Naive thymus-derived CD8-positive, alpha-beta T cell (primary cell): ENCODE measurements around the gene BAZ1B. TPM values are rescaled to one million over a fixed set of nuclear protein-coding genes. Genes with fewer than 3 reads are reported as not detected.
"Not testable (repeated sequence)": the region's sequence is repeated elsewhere in the genome, so short reads cannot be mapped to it uniquely, and the experiment has no call there.

Source experiments
- ATAC-seq, 2 donors: fragments of 150-1000 bp; cut with Tn5 transposase in 1 of 2; sonication (Bioruptor Pico), chemical (Tn5 transposase) in 1 of 2; 1 replicate in 1 of 2; 2 replicates in 1 of 2; pipeline ENCODE4 v1.10.0; 2021; ENCODE audit warnings: mild to moderate bottlenecking in 2 of 2, moderate library complexity in 2 of 2
- POLR2A ChIA-PET: fragments of 350-600 bp; sonication (Branson Sonifier 250); formaldehyde crosslinking; loops from one replicate; lab custom pipeline; 2021; ENCODE audit warnings: antibody characterized with exemption; lab: Charles Lee
- DNase-seq, 10 donors: peaks; one replicate each; pipeline versions ENCODE4 v3.0.0 to v3.0.0-alpha.2; 2020 to 2022
- H3K27ac Mint-ChIP-seq, 10 donors: one replicate each; pipeline ENCODE4 v1.8.0; 2020 to 2022; ENCODE audit warnings: mild to moderate bottlenecking in 10 of 10, mixed read lengths in 10 of 10, moderate library complexity in 4 of 10, inconsistent platforms in 1 of 10
- H3K27me3 Mint-ChIP-seq, 5 donors: one replicate each; pipeline ENCODE4 v1.8.0; 2021 to 2022; ENCODE audit warnings: mixed read lengths in 5 of 5
- H3K36me3 Mint-ChIP-seq, 3 donors: one replicate each; pipeline ENCODE4 v1.8.0; 2020 to 2022; ENCODE audit warnings: mixed read lengths in 3 of 3, mild to moderate bottlenecking in 2 of 3, inconsistent platforms in 1 of 3
- H3K4me1 Mint-ChIP-seq, 4 donors: one replicate each; pipeline ENCODE4 v1.8.0; 2021 to 2022; ENCODE audit warnings: mixed read lengths in 4 of 4
- H3K4me3 Mint-ChIP-seq, 10 donors: one replicate each; pipeline ENCODE4 v1.8.0; 2020 to 2022; ENCODE audit warnings: mild to moderate bottlenecking in 10 of 10, mixed read lengths in 10 of 10, moderate library complexity in 6 of 10, inconsistent platforms in 1 of 10
- H3K9me3 Mint-ChIP-seq, 9 donors: one replicate each; pipeline ENCODE4 v1.8.0; 2020 to 2022; ENCODE audit warnings: mixed read lengths in 9 of 9, mild to moderate bottlenecking in 3 of 9, inconsistent platforms in 1 of 9, moderate library complexity in 1 of 9
- polyA plus RNA-seq, 3 donors: library from polyadenylated mRNA; unstranded; fragments of 300-500 nt; fragmentation: Illumina TruSeq; gene quantifications; one replicate each; pipeline ENCODE4 v1.2.3, GENCODE V29; 2021
- total RNA-seq, 8 experiments: library from RNA in 2 of 8; stranded (reverse) in 2 of 8; gene quantifications; one replicate each; pipeline ENCODE4 v1.2.3 and lab custom pipeline; 2021 to 2026

The BAZ1B gene
- total and polyA plus RNA-seq, 5 experiments from 2014 or later = 12.1 to 73.0 (median 27.0) TPM

- not testable (repeated sequence) for ATAC-seq, H3K9me3 Mint-ChIP-seq, H3K27me3 Mint-ChIP-seq, H3K4me3 Mint-ChIP-seq, DNase-seq
- H3K27ac Mint-ChIP-seq = peak overlapping the region in 1 of 10 donors; percentile 63
- peaks cover 6 to 92% (median 38%) of the 10 kb centered on the region in 3 donors for H3K36me3 Mint-ChIP-seq
- peaks cover 3 to 25% (median 11%) of the 10 kb centered on the region in 4 donors for H3K4me1 Mint-ChIP-seq
- POLR2A ChIA-PET = interaction anchor here (0.5 kb wide), 1 partner anchor 30 kb away, joined by 4 read pairs; no protein-coding TSS in a partner anchor
Measured at GRCh38 chr7:73495507-73495906, 26.6 kb downstream of the BAZ1B start.

- H3K9me3 Mint-ChIP-seq = no peaks in the 10 kb centered on the region
- peaks cover 3 to 12% (median 7%) of the 10 kb centered on the region in 4 donors for H3K4me1 Mint-ChIP-seq
- peak overlapping the region in 1 of 10 donors; percentile 59 for H3K27ac Mint-ChIP-seq
Measured at GRCh38 chr7:73489976-73490375, 32.1 kb downstream of the BAZ1B start.

GRCh38 chr7:73487486-73487885, 34.6 kb downstream of the BAZ1B start:
- no peaks in the 10 kb centered on the region for H3K9me3 Mint-ChIP-seq
- H3K4me1 Mint-ChIP-seq = peaks cover 4 to 13% (median 8%) of the 10 kb centered on the region in 4 donors
- no peak for DNase-seq
- POLR2A ChIA-PET = interaction anchor here (0.6 kb wide), 1 partner anchor 44 kb away, joined by 3 read pairs; no protein-coding TSS in a partner anchor
- peaks cover 0 to 87% (median 6%) of the 10 kb centered on the region in 3 donors for H3K36me3 Mint-ChIP-seq
- no peak overlapping the region for H3K4me3 Mint-ChIP-seq
- ATAC-seq = no peak
- no peaks in the 10 kb centered on the region for H3K27me3 Mint-ChIP-seq
- peak overlapping the region in 6 of 10 donors; percentile 3 to 69 (median 54) for H3K27ac Mint-ChIP-seq

More at GRCh38 chr7:73489976-73490375, 32.1 kb downstream of the BAZ1B start:
- Mint-ChIP-seq H3K27me3 (no peaks in the 10 kb centered on the region), H3K36me3 (peaks cover 0 to 90% (median 18%) of the 10 kb centered on the region in 3 donors), H3K4me3 (no peak overlapping the region)
- POLR2A ChIA-PET = no interaction called here
- no peak for ATAC-seq
- DNase-seq = no peak

GRCh38 chr7:73483171-73483570, 38.9 kb downstream of the BAZ1B start:
- POLR2A ChIA-PET = interaction anchor here (2.0 kb wide), 1 partner anchor 39 kb away, joined by 6 read pairs; the partner anchor contains the start of gene BAZ1B
- Mint-ChIP-seq H3K9me3 (no peaks in the 10 kb centered on the region), H3K4me3 (no peak overlapping the region), H3K4me1 (peaks cover 12 to 26% (median 22%) of the 10 kb centered on the region in 4 donors), H3K27ac (peak overlapping the region in 6 of 10 donors; percentile 19 to 82 (median 48)), H3K36me3 (peaks cover 0 to 84% (median 7%) of the 10 kb centered on the region in 3 donors), H3K27me3 (no peaks in the 10 kb centered on the region)
- DNase-seq (no peak), ATAC-seq (no peak)

GRCh38 chr7:73482746-73483145, 39.3 kb downstream of the BAZ1B start:
- POLR2A ChIA-PET = no interaction called here
- DNase-seq (no peak), ATAC-seq (no peak)
- Mint-ChIP-seq H3K36me3 (peaks cover 0 to 84% (median 11%) of the 10 kb centered on the region in 3 donors), H3K9me3 (no peaks in the 10 kb centered on the region), H3K27me3 (no peaks in the 10 kb centered on the region), H3K27ac (peak overlapping the region in 2 of 10 donors; percentile 19 to 52), H3K4me3 (no peak overlapping the region), H3K4me1 (peaks cover 12 to 27% (median 22%) of the 10 kb centered on the region in 4 donors)

GRCh38 chr7:73481521-73481920, 40.6 kb downstream of the BAZ1B start:
- POLR2A ChIA-PET = interaction anchor here (0.7 kb wide), 1 partner anchor 11 kb away, joined by 4 read pairs; no protein-coding TSS in a partner anchor
- not testable (repeated sequence) for ATAC-seq, H3K4me3 Mint-ChIP-seq

GRCh38 chr7:73478549-73478948, 43.5 kb downstream of the BAZ1B start:
- ATAC-seq = no peak
- Mint-ChIP-seq H3K36me3 (peaks cover 4 to 88% (median 29%) of the 10 kb centered on the region in 3 donors), H3K27ac (peak overlapping the region in 5 of 10 donors; percentile 42 to 68 (median 59)), H3K4me3 (no peak overlapping the region), H3K27me3 (no peaks in the 10 kb centered on the region), H3K9me3 (no peaks in the 10 kb centered on the region), H3K4me1 (peaks cover 15 to 31% (median 25%) of the 10 kb centered on the region in 4 donors)
- POLR2A ChIA-PET = no interaction called here
- DNase-seq = no peak

More at GRCh38 chr7:73481521-73481920, 40.6 kb downstream of the BAZ1B start:
- Mint-ChIP-seq H3K36me3 (peaks cover 0 to 85% (median 20%) of the 10 kb centered on the region in 3 donors), H3K27ac (peak overlapping the region in 2 of 10 donors; percentile 20 to 71), H3K4me1 (peaks cover 8 to 31% (median 20%) of the 10 kb centered on the region in 4 donors)
- not testable (repeated sequence) for DNase-seq, H3K9me3 Mint-ChIP-seq, H3K27me3 Mint-ChIP-seq

- peaks cover 4 to 86% (median 29%) of the 10 kb centered on the region in 3 donors for H3K36me3 Mint-ChIP-seq
- H3K9me3 Mint-ChIP-seq = no peaks in the 10 kb centered on the region
- ATAC-seq = no peak
Measured at GRCh38 chr7:73477376-73477775, 44.7 kb downstream of the BAZ1B start.

GRCh38 chr7:73470208-73470607, 51.9 kb downstream of the BAZ1B start:
- no peak for DNase-seq
- peaks cover 2 to 7% (median 5%) of the 10 kb centered on the region in 4 donors for H3K4me1 Mint-ChIP-seq
- no peaks in the 10 kb centered on the region for H3K9me3 Mint-ChIP-seq
- peaks cover 6 to 86% (median 16%) of the 10 kb centered on the region in 3 donors for H3K36me3 Mint-ChIP-seq
- POLR2A ChIA-PET = no interaction called here
- no peak for ATAC-seq
- no peak overlapping the region for H3K27ac Mint-ChIP-seq
- H3K4me3 Mint-ChIP-seq = no peak overlapping the region
- no peaks in the 10 kb centered on the region for H3K27me3 Mint-ChIP-seq

More at GRCh38 chr7:73477376-73477775, 44.7 kb downstream of the BAZ1B start:
- POLR2A ChIA-PET = no interaction called here
- Mint-ChIP-seq H3K4me1 (peaks cover 15 to 30% (median 23%) of the 10 kb centered on the region in 4 donors), H3K4me3 (no peak overlapping the region), H3K27ac (peak overlapping the region in 3 of 10 donors; percentile 29 to 59 (median 51)), H3K27me3 (no peaks in the 10 kb centered on the region)
- DNase-seq = no peak

GRCh38 chr7:73467046-73467445, 55.0 kb downstream of the BAZ1B start:
- ATAC-seq, H3K27me3 Mint-ChIP-seq, POLR2A ChIA-PET, DNase-seq, H3K4me1 Mint-ChIP-seq, H3K4me3 Mint-ChIP-seq, H3K9me3 Mint-ChIP-seq: not testable (repeated sequence)
- Mint-ChIP-seq H3K36me3 (peaks cover 11 to 92% (median 27%) of the 10 kb centered on the region in 3 donors), H3K27ac (peak overlapping the region in 4 of 10 donors; percentile 33 to 63 (median 37))

GRCh38 chr7:73466112-73466511, 56.0 kb downstream of the BAZ1B start:
- POLR2A ChIA-PET = interaction anchor here (0.7 kb wide), 1 partner anchor 29 kb away, joined by 4 read pairs; no protein-coding TSS in a partner anchor
- Mint-ChIP-seq H3K9me3 (no peaks in the 10 kb centered on the region), H3K27ac (peak overlapping the region in 1 of 10 donors; percentile 6), H3K36me3 (peaks cover 11 to 94% (median 27%) of the 10 kb centered on the region in 3 donors), H3K4me1 (peaks cover 0 to 3% (median under 1%) of the 10 kb centered on the region in 4 donors), H3K27me3 (no peaks in the 10 kb centered on the region), H3K4me3 (no peak overlapping the region)
- no peak for DNase-seq
- no peak for ATAC-seq

- Mint-ChIP-seq H3K4me3 (no peak overlapping the region), H3K27ac (peak overlapping the region in 3 of 10 donors; percentile 4 to 82 (median 71)), H3K36me3 (peaks cover 6 to 94% (median 26%) of the 10 kb centered on the region in 3 donors), H3K4me1 (peaks cover 0 to 2% (median 0%) of the 10 kb centered on the region in 4 donors), H3K27me3 (no peaks in the 10 kb centered on the region), H3K9me3 (no peaks in the 10 kb centered on the region)
- ATAC-seq (no peak), DNase-seq (no peak)
- POLR2A ChIA-PET = interaction anchor here (0.6 kb wide), 1 partner anchor 659 kb away, joined by 6 read pairs; no protein-coding TSS in a partner anchor
Measured at GRCh38 chr7:73463966-73464365, 58.1 kb downstream of the BAZ1B start.

GRCh38 chr7:73463260-73463659, 58.8 kb downstream of the BAZ1B start:
- H3K36me3 Mint-ChIP-seq = peaks cover 6 to 94% (median 26%) of the 10 kb centered on the region in 3 donors

More at GRCh38 chr7:73463260-73463659, 58.8 kb downstream of the BAZ1B start:
- ATAC-seq (no peak), DNase-seq (no peak)
- Mint-ChIP-seq H3K4me1 (peaks cover 0 to 2% (median 0%) of the 10 kb centered on the region in 4 donors), H3K27ac (peak overlapping the region in 3 of 10 donors; percentile 15 to 62 (median 41)), H3K27me3 (no peaks in the 10 kb centered on the region), H3K4me3 (no peak overlapping the region), H3K9me3 (no peaks in the 10 kb centered on the region)
- POLR2A ChIA-PET = interaction anchor here (0.6 kb wide), 1 partner anchor 658 kb away, joined by 6 read pairs; no protein-coding TSS in a partner anchor
